GM18507 (cell line): ENCODE measurements around the gene JPH4.

Source experiments
- DNase-seq: peaks from one replicate; pipeline ENCODE4 v3.0.0; 2011; ENCODE audit warnings: low read depth; ENCODE audit not compliant: insufficient read length; ENCODE audit errors: extremely low spot score
- FAIRE-seq: peaks from 2 replicates; lab custom pipeline; 2011; peaks lifted over from hg19 to GRCh38; lab: Jason Lieb, UNC

Gene JPH4

GRCh38 chr14:23566778-23567185 is 11.8 kb downstream of the JPH4 start:
- FAIRE-seq: peak; percentile 21
- no peak for DNase-seq

- FAIRE-seq (no peak), DNase-seq (no peak)
Observed at GRCh38 chr14:23566112-23566777, 12.3 kb downstream of the JPH4 start.

- DNase-seq (no peak), FAIRE-seq (no peak)
Observed at GRCh38 chr14:23565626-23566025, 13.0 kb downstream of the JPH4 start.

- FAIRE-seq (no peak), DNase-seq (no peak)
Observed at GRCh38 chr14:23564876-23565275, 13.7 kb downstream of the JPH4 start.

GRCh38 chr14:23564181-23564812 is 14.3 kb downstream of the JPH4 start:
- FAIRE-seq (no peak), DNase-seq (no peak)

GRCh38 chr14:23563473-23564180 is 15.0 kb downstream of the JPH4 start:
- DNase-seq (no peak), FAIRE-seq (no peak)

- FAIRE-seq: peak; percentile 68
- DNase-seq: no peak
Observed at GRCh38 chr14:23562822-23563472, 15.6 kb downstream of the JPH4 start.

- no peak for DNase-seq
- FAIRE-seq: no peak
Observed at GRCh38 chr14:23561873-23562821, 16.4 kb downstream of the JPH4 start.

GRCh38 chr14:23561259-23561658 is 17.3 kb downstream of the JPH4 start:
- no peak for DNase-seq
- no peak for FAIRE-seq

- DNase-seq: no peak
- FAIRE-seq: no peak
Observed at GRCh38 chr14:23559926-23560520, 18.6 kb downstream of the JPH4 start.

GRCh38 chr14:23559010-23559925 is 19.3 kb downstream of the JPH4 start:
- DNase-seq: no peak
- FAIRE-seq: peak; percentile 12

GRCh38 chr14:23558346-23559009 is 20.1 kb downstream of the JPH4 start:
- DNase-seq: no peak
- no peak for FAIRE-seq

GRCh38 chr14:23557946-23558345 is 20.6 kb downstream of the JPH4 start:
- FAIRE-seq: no peak

GRCh38 chr14:23557521-23557920 is 21.1 kb downstream of the JPH4 start:
- DNase-seq (no peak), FAIRE-seq (no peak)

More at GRCh38 chr14:23557946-23558345, 20.6 kb downstream of the JPH4 start:
- no peak for DNase-seq

GRCh38 chr14:23556700-23557440 is 21.7 kb downstream of the JPH4 start:
- DNase-seq (no peak), FAIRE-seq (no peak)

- peak; percentile 83 for DNase-seq
- FAIRE-seq: peak; percentile 84
Observed at GRCh38 chr14:23555882-23556699, 22.5 kb downstream of the JPH4 start, which contains the start of gene THTPA. THTPA (plus strand) TSS chr14:23556271; CDS start chr14:23556758, 487 bp downstream.
